Keratinocyte (primary cell): ENCODE data around the gene ARHGEF6. TPM values are rescaled to one million over a fixed set of nuclear protein-coding genes. Genes with fewer than 3 reads are reported as not detected.

Experiments
- DNase-seq: peaks from one replicate; pipeline ENCODE4 v3.0.0-alpha.2; 2011; ENCODE audit warnings: low read depth, missing footprints, low spot score
- FAIRE-seq: peaks from 2 replicates; lab custom pipeline; 2011; peaks lifted over from hg19 to GRCh38; lab: Jason Lieb, UNC
- H2AFZ ChIP-seq: 2 replicates; pipeline ENCODE4 v1.6.0; 2012; ENCODE audit warnings: low read length, control low read depth, inconsistent platforms; ENCODE audit not compliant: control insufficient read depth
- H3K27ac ChIP-seq: 2 replicates; pipeline ENCODE4 v1.5.1; 2011; ENCODE audit warnings: low read length; ENCODE audit not compliant: control insufficient read depth, insufficient read depth
- H3K27me3 ChIP-seq: 3 replicates; pipeline ENCODE4 v1.6.0; 2011; ENCODE audit warnings: low read length; ENCODE audit not compliant: control insufficient read depth, insufficient read depth; ENCODE audit errors: extremely low read depth
- H3K36me3 ChIP-seq, 2 experiments: 2 replicates in 1 of 2; 3 replicates in 1 of 2; pipeline ENCODE4 v1.5.1; 2011; ENCODE audit warnings: low read length in 2 of 2, mild to moderate bottlenecking in 1 of 2; ENCODE audit not compliant: control insufficient read depth in 2 of 2, insufficient read depth in 2 of 2; ENCODE audit errors: extremely low read depth in 1 of 2
- H3K4me1 ChIP-seq: 3 replicates; pipeline ENCODE4 v1.5.1; 2011; ENCODE audit warnings: low read length; ENCODE audit not compliant: control insufficient read depth, insufficient read depth; ENCODE audit errors: extremely low read depth
- H3K4me2 ChIP-seq: 3 replicates; pipeline ENCODE4 v1.6.0; 2011; ENCODE audit warnings: low read depth, low read length; ENCODE audit not compliant: control insufficient read depth, insufficient read depth; ENCODE audit errors: extremely low read depth
- H3K4me3 ChIP-seq, 3 experiments: fragments of 200-600 bp in 1 of 3; sonication (generic) in 1 of 3; 2 replicates in 2 of 3; 3 replicates in 1 of 3; pipeline ENCODE4 v1.5.1; 2011 to 2016; ENCODE audit warnings: low read length in 3 of 3, mild to moderate bottlenecking in 3 of 3, control low read depth in 2 of 3, inconsistent platforms in 1 of 3, low read depth in 1 of 3, mixed read lengths in 1 of 3, mixed run types in 1 of 3, moderate library complexity in 1 of 3; ENCODE audit not compliant: control insufficient read depth in 2 of 3, insufficient read depth in 2 of 3; ENCODE audit errors: extremely low read depth in 1 of 3
- H3K79me2 ChIP-seq: 2 replicates; pipeline ENCODE4 v1.6.0; 2012; ENCODE audit warnings: low read length; ENCODE audit not compliant: control insufficient read depth, insufficient read depth
- H3K9ac ChIP-seq: 3 replicates; pipeline ENCODE4 v1.6.0; 2011; ENCODE audit warnings: low read length; ENCODE audit not compliant: control insufficient read depth, insufficient read depth; ENCODE audit errors: extremely low read depth
- H3K9me1 ChIP-seq: 3 replicates; pipeline ENCODE4 v1.6.0; 2011; ENCODE audit warnings: low read length; ENCODE audit not compliant: control insufficient read depth, insufficient read depth; ENCODE audit errors: extremely low read depth
- H3K9me3 ChIP-seq: 2 replicates; pipeline ENCODE4 v1.5.1; 2012; ENCODE audit warnings: low read depth, low read length; ENCODE audit not compliant: control insufficient read depth
- H4K20me1 ChIP-seq: 3 replicates; pipeline ENCODE4 v1.6.0; 2011; ENCODE audit warnings: low read length; ENCODE audit not compliant: control insufficient read depth, insufficient read depth; ENCODE audit errors: extremely low read depth
- EZH2 ChIP-seq: IDR thresholded peaks from one replicate; pipeline ENCODE4 v1.6.1; 2012; ENCODE audit warnings: inconsistent platforms, mild to moderate bottlenecking, low read length, moderate library complexity
- dilution Hi-C: fragments of 300-500 bp; cut with MboI; formaldehyde crosslinking; loops from one replicate; pipeline ENCODE4 v1.7.0; 2020; ENCODE audit warnings: low sequenced_read_pairs; ENCODE audit not compliant: extremely low pct_ligation_motif_present
- polyA plus RNA-seq, 5 experiments: library from polyadenylated mRNA; depleted of rRNA in 3 of 5; stranded (reverse) in 3 of 5; stranded (forward) in 1 of 5; unstranded in 1 of 5; fragments of >200 nt; gene quantifications; 1 replicate in 1 of 5; 2 replicates in 3 of 5; 3 replicates in 1 of 5; pipeline versions ENCODE4 v1.2.1 to v1.2.3, GENCODE V29; 2011 to 2012; ENCODE audit warnings: missing spikeins in 2 of 5, low read depth in 1 of 5, low replicate concordance in 1 of 5
- TF ChIP-seq, protein P1 (sequence below), 3 experiments: IDR thresholded peaks in 1 of 3; conservative IDR thresholded peaks in 1 of 3; optimal IDR thresholded peaks in 1 of 3; 2 replicates in 2 of 3; 3 replicates in 1 of 3; pipeline versions ENCODE3 to v1.5.1; 2011; ENCODE audit warnings: low read length in 3 of 3, mild to moderate bottlenecking in 3 of 3, moderate library complexity in 2 of 3, control low read depth in 1 of 3, inconsistent platforms in 1 of 3; ENCODE audit not compliant: insufficient read depth in 2 of 3; ENCODE audit errors: extremely low read depth in 1 of 3

The ARHGEF6 gene
- polyA plus RNA-seq, 1 donor (not counting 4 experiments of a cell fraction or from before 2014, with no cell fraction given): 0.18 TPM

GRCh38 chrX:136635235-136635634 lies 145.5 kb downstream of the ARHGEF6 start:
- Histone ChIP-seq H4K20me1 (no peaks in the 10 kb centered on the region), H3K9me1 (no peaks in the 10 kb centered on the region), H3K36me3 (no peaks in the 10 kb centered on the region), H3K79me2 (no peaks in the 10 kb centered on the region), H3K27ac (no peak overlapping the region), H3K27me3 (no peaks in the 10 kb centered on the region), H3K9ac (no peak overlapping the region), H2AFZ (no peak overlapping the region), H3K4me2 (no peak overlapping the region), H3K9me3 (no peaks in the 10 kb centered on the region), H3K4me3 (no peak overlapping the region), H3K4me1 (no peaks in the 10 kb centered on the region)
- TF ChIP-seq, protein P1, sequence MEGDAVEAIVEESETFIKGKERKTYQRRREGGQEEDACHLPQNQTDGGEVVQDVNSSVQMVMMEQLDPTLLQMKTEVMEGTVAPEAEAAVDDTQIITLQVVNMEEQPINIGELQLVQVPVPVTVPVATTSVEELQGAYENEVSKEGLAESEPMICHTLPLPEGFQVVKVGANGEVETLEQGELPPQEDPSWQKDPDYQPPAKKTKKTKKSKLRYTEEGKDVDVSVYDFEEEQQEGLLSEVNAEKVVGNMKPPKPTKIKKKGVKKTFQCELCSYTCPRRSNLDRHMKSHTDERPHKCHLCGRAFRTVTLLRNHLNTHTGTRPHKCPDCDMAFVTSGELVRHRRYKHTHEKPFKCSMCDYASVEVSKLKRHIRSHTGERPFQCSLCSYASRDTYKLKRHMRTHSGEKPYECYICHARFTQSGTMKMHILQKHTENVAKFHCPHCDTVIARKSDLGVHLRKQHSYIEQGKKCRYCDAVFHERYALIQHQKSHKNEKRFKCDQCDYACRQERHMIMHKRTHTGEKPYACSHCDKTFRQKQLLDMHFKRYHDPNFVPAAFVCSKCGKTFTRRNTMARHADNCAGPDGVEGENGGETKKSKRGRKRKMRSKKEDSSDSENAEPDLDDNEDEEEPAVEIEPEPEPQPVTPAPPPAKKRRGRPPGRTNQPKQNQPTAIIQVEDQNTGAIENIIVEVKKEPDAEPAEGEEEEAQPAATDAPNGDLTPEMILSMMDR (optimal IDR thresholded peaks at IDR 0.05 in 1 of 3, IDR thresholded peaks at IDR 0.05 in 1 of 3, conservative IDR thresholded peaks at IDR 0.05 in 1 of 3; ENCODE audit: extremely low read depth in 1 of 3, insufficient read depth in 2 of 3, low read length in 3 of 3): no peak
- TF ChIP-seq EZH2: no peak
- FAIRE-seq: no peak
- dilution Hi-C loops: no loop called here
- no peak for DNase-seq

DNA sequence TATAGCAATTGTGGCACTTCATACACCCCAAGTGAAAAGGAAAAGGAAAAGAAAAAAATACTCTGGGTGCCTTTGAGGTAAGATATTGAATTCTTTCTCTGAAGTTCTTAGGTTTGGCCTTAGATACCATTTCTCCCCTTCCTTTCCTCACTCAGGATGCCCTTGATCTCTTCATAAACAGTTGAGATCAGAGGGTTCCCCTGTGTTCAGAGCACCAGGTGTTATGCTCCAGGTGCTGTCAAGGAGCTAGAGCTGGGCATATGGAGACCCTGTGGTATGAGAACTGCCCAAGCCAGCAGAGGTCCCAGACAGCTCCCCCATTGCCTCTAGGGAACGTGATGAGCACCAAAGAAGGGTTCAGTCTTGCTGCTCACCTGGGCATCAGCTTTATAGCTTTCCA lies 149.9 kb downstream of the ARHGEF6 start:
- dilution Hi-C loops: no loop called here
- FAIRE-seq: no peak
- Histone ChIP-seq H3K27me3 (peaks cover 3% of the 10 kb centered on the region), H3K27ac (no peak overlapping the region), H3K4me3 (no peak overlapping the region), H3K79me2 (no peaks in the 10 kb centered on the region), H3K9ac (no peak overlapping the region), H4K20me1 (no peaks in the 10 kb centered on the region), H3K9me1 (no peaks in the 10 kb centered on the region), H2AFZ (no peak overlapping the region), H3K36me3 (no peaks in the 10 kb centered on the region), H3K9me3 (no peaks in the 10 kb centered on the region), H3K4me2 (no peak overlapping the region), H3K4me1 (no peaks in the 10 kb centered on the region)
- no peak for DNase-seq
- TF ChIP-seq EZH2: no peak
- TF ChIP-seq, protein P1 (optimal IDR thresholded peaks at IDR 0.05 in 1 of 3, IDR thresholded peaks at IDR 0.05 in 1 of 3, conservative IDR thresholded peaks at IDR 0.05 in 1 of 3; ENCODE audit: extremely low read depth in 1 of 3, insufficient read depth in 2 of 3, low read length in 3 of 3): no peak
